Mucosa of rectum (tissue), 2 donors: Measurements from ENCODE around the gene KCNJ16.

Experiments
- H3K27ac ChIP-seq, 2 donors: one replicate each; pipeline ENCODE4 v1.7.0; 2013; ENCODE audit warnings: inconsistent platforms in 2 of 2, low read depth in 2 of 2, low read length in 2 of 2
- H3K27me3 ChIP-seq, 2 donors: one replicate each; pipeline ENCODE4 v1.7.0; 2013; ENCODE audit warnings: low read length in 2 of 2; ENCODE audit not compliant: control insufficient read depth in 2 of 2, insufficient read depth in 2 of 2
- H3K36me3 ChIP-seq, 2 donors: one replicate each; pipeline ENCODE4 v1.7.0; 2013; ENCODE audit warnings: low read length in 2 of 2; ENCODE audit not compliant: control insufficient read depth in 2 of 2, insufficient read depth in 2 of 2
- H3K4me1 ChIP-seq, 2 donors: one replicate each; pipeline ENCODE4 v1.7.0; 2013; ENCODE audit warnings: low read length in 2 of 2, mild to moderate bottlenecking in 1 of 2; ENCODE audit not compliant: control insufficient read depth in 2 of 2, insufficient read depth in 2 of 2
- H3K4me3 ChIP-seq, 2 donors: one replicate each; pipeline ENCODE4 v1.7.0; 2013; ENCODE audit warnings: low read length in 2 of 2
- H3K9ac ChIP-seq, 2 donors: one replicate each; pipeline ENCODE4 v1.7.0; 2013; ENCODE audit warnings: low read length in 2 of 2, low read depth in 1 of 2, mild to moderate bottlenecking in 1 of 2
- H3K9me3 ChIP-seq, 2 donors: one replicate each; pipeline ENCODE4 v1.7.0; 2013; ENCODE audit warnings: low read length in 2 of 2; ENCODE audit not compliant: control insufficient read depth in 2 of 2
- donor health status: healthy.
- donor health status: Normal muscosa, but diverticular disease.

The KCNJ16 gene

DNA sequence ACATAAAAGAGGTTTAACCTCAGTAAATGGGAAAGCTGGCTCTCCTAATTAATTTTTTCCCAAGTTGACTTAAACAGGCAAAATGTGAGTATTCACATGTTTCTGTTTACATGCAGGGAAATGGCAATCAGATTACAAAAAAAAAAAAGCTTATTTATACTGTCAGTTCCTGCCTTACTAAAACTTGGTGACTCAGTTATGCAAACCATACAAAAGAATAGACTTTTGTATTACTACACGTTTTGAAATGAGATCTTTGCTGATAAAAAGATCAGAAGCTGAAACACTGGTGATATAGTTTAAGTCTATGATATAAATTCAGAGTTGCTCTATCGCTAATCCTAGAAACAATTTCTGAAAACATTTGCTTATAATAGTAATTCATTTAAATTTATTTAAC is 85.0 kb downstream of the KCNJ16 start:
- Histone ChIP-seq H3K9me3 (no peaks in the 10 kb centered on the region), H3K9ac (no peak overlapping the region), H3K27ac (no peak overlapping the region), H3K4me1 (no peaks in the 10 kb centered on the region), H3K4me3 (no peak overlapping the region), H3K27me3 (no peaks in the 10 kb centered on the region), H3K36me3 (no peaks in the 10 kb centered on the region)

DNA sequence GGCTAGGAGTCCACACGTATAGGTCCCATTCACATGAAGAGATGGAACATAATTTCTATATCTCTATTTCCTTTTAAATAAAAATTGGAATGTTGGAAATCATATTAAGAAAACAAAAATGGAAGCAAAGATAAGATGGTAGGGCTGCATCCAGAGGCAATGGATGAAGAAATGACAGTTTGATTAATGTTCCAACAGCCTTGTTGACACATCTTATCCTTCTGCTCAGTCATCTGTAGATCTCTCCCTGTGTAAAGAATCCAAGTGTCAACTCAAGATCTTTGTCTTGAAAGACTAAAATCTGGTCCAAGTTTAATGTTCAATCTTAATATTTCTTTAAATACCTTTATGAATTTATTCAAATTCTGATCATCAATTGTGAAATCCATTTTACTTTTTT is 86.5 kb downstream of the KCNJ16 start:
- H3K27ac ChIP-seq: no peak overlapping the region
- H3K9ac ChIP-seq: no peak overlapping the region
- no peaks in the 10 kb centered on the region for H3K9me3 ChIP-seq
- H3K4me1 ChIP-seq: no peaks in the 10 kb centered on the region
- H3K36me3 ChIP-seq: no peaks in the 10 kb centered on the region
- no peaks in the 10 kb centered on the region for H3K27me3 ChIP-seq
- no peak overlapping the region for H3K4me3 ChIP-seq

DNA sequence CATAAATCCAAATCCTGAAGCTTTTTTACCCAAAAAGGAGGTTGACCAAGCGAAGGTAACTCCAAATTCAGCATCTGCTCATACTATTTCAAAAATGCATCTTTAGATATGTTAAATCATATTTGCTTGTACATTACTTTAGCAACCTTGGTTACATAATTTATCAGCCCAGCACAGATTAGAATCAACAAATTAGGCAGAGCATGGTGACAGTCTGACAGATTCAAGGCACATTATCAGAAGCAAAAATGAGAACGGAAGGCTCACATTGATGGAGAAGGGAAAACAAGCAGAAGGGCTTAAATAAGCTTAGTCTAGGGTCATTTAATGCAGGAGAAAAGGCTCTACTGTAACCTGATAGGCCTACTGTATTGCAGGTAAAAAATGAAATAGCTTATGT is 90.4 kb downstream of the KCNJ16 start:
- H3K36me3 ChIP-seq: no peaks in the 10 kb centered on the region
- H3K27me3 ChIP-seq: no peaks in the 10 kb centered on the region
- no peak overlapping the region for H3K27ac ChIP-seq
- no peak overlapping the region for H3K4me3 ChIP-seq
- no peaks in the 10 kb centered on the region for H3K9me3 ChIP-seq
- H3K4me1 ChIP-seq: peaks cover 2 to 4% of the 10 kb centered on the region in 2 donors
- H3K9ac ChIP-seq: no peak overlapping the region

DNA sequence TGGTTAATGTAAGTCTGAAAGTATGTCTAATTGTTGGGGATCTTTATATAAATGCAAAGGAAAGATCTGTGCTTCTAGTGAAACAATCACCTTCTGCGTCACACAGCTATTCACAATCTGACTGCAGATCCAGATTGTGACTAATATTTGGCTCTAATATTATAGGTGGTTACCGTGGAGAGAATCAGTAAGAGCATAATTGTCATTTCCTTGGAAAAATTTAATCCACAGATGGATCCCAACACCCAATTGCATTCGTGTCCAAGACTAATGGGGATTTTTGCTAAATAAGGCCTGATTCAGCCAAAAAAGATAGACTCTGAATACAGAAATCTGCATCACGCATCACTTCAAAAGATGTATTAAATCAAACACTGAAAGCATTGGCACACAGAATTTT is 91.6 kb downstream of the KCNJ16 start:
- Histone ChIP-seq H3K36me3 (no peaks in the 10 kb centered on the region), H3K4me3 (no peak overlapping the region), H3K27me3 (no peaks in the 10 kb centered on the region), H3K9me3 (no peaks in the 10 kb centered on the region), H3K4me1 (peaks cover 2 to 4% of the 10 kb centered on the region in 2 donors), H3K27ac (no peak overlapping the region), H3K9ac (no peak overlapping the region)

GRCh38 chr17:70168044-70168976 is 93.3 kb downstream of the KCNJ16 start:
- peak overlapping the region; percentile 73 to 92 for H3K9ac ChIP-seq
- H3K4me3 ChIP-seq: peak overlapping the region; percentile 81 to 93
- H3K9me3 ChIP-seq: no peaks in the 10 kb centered on the region
- H3K36me3 ChIP-seq: no peaks in the 10 kb centered on the region
- H3K27me3 ChIP-seq: no peaks in the 10 kb centered on the region
- peak overlapping the region; percentile 90 to 92 for H3K27ac ChIP-seq
- H3K4me1 ChIP-seq: peaks cover 2 to 4% of the 10 kb centered on the region in 2 donors

DNA sequence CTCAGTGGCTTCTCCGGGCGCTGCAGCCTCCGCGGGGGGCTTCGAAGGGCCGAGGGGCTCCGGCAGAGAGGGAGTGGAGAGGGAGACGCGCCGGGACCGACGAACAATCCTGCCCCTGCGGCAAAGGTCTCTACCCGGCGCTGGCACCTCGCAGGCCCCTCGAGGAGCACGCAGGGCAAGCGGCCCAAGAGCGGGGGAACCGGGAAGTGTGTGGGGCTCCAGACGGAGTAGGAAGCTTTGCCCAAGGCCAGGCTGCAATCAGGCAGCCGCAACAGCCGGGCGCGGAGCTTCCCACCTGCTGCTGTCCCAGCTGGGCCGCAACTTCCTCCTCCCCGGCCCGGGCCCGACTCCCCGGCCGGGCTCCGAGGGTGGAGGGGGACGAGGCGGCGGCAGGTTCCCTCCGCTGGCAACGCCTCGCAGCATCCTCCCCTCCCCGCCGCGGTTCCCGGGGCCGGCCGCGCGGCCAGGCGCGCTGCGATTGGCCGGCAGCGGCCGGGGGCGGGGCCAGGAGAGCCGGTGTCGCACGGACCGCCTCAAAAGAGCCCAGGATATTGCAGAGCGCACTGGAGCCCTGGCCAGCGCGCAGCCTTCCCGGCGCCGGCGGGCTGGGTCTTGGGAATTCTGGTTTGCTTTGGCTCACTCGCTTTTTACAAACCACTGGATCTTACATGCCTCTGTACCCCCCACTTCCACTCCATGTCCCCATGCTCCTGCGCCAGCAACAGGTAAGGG is 94.1 kb downstream of the KCNJ16 start, which contains the start of gene KCNJ2:
TSS of gene KCNJ2 (plus strand) at position 556 of the 732 bp plus-strand sequence. CDS start 5,508 bp downstream, outside the sequence.
- Histone ChIP-seq H3K27me3 (no peaks in the 10 kb centered on the region), H3K9me3 (no peaks in the 10 kb centered on the region), H3K9ac (peak within 1 kb of the TSS; percentile 73 to 92), H3K27ac (peak within 1 kb of the TSS; percentile 90 to 92), H3K4me1 (peaks cover 2 to 4% of the 10 kb centered on the region in 2 donors), H3K36me3 (no peaks in the 10 kb centered on the region), H3K4me3 (peak within 1 kb of the TSS; percentile 87 to 93)

GRCh38 chr17:70169709-70170597 is 94.9 kb downstream of the KCNJ16 start:
- Histone ChIP-seq H3K4me1 (peaks cover 2 to 4% of the 10 kb centered on the region in 2 donors), H3K4me3 (peak overlapping the region; percentile 87 to 93), H3K9me3 (no peaks in the 10 kb centered on the region), H3K27ac (peak overlapping the region; percentile 79 to 85), H3K36me3 (peaks cover 2 to 4% of the 10 kb centered on the region in 2 donors), H3K27me3 (no peaks in the 10 kb centered on the region), H3K9ac (peak overlapping the region; percentile 57 to 92)

DNA sequence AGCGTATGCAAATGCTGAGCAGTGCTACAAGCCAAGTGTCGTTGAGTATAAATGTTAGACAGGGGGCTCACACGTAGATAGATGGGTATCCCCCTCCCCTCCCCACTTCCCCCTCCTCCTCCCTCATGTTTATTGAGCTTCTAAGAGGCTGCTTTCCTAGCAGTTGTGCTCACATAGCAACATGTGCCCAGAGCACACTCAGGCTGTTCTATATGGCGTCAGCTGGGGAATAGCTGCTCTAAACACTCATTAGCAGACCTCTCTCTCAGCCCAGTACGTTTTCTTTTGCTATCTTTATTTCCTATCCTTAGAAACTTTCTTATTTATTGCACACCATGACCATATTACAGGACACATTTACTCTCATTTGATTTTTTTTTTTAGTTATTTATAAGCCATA is 96.1 kb downstream of the KCNJ16 start:
- H3K36me3 ChIP-seq: peaks cover 13% of the 10 kb centered on the region in 2 donors
- no peak overlapping the region for H3K27ac ChIP-seq
- H3K9ac ChIP-seq: peak overlapping the region in 1 of 2 donors; percentile 21
- H3K4me1 ChIP-seq: peaks cover 2 to 4% of the 10 kb centered on the region in 2 donors
- H3K9me3 ChIP-seq: no peaks in the 10 kb centered on the region
- no peaks in the 10 kb centered on the region for H3K27me3 ChIP-seq
- peak overlapping the region; percentile 87 to 93 for H3K4me3 ChIP-seq

DNA sequence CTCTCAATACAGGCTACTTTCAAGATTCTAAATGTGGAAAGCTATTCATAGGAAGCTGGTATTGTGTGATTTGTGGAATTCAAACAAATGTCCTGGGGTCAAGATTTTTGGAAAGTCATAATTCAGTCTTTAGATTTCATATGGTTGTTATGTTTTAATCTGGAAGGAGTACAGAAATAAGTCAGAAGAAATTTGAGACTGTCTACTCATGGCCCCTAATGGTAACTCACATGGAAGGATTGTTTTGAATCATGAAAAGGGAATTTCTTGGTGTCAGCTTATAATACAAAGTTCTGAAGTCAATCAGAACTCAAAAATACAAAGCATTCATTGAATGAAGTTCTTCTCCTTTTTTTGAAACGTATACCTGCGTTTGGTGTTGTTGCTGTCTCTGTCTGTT is 97.4 kb downstream of the KCNJ16 start:
- H3K4me1 ChIP-seq: peaks cover 0 to 4% of the 10 kb centered on the region in 2 donors
- peaks cover 19% of the 10 kb centered on the region in 2 donors for H3K36me3 ChIP-seq
- no peak overlapping the region for H3K27ac ChIP-seq
- no peaks in the 10 kb centered on the region for H3K27me3 ChIP-seq
- no peak overlapping the region for H3K9ac ChIP-seq
- H3K9me3 ChIP-seq: no peaks in the 10 kb centered on the region
- no peak overlapping the region for H3K4me3 ChIP-seq
